Activated CD8-positive, alpha-beta memory T cell treated with anti-CD3 and anti-CD28 coated beads for 48 hours (primary cell): ENCODE measurements around the gene FOXO6.

Experiments used
- DNase-seq, 3 experiments: peaks; one replicate each; pipeline ENCODE4 v3.0.0-alpha.2; 2020; ENCODE audit warnings: low read depth in 2 of 3, low spot score in 2 of 3

Gene FOXO6

DNA sequence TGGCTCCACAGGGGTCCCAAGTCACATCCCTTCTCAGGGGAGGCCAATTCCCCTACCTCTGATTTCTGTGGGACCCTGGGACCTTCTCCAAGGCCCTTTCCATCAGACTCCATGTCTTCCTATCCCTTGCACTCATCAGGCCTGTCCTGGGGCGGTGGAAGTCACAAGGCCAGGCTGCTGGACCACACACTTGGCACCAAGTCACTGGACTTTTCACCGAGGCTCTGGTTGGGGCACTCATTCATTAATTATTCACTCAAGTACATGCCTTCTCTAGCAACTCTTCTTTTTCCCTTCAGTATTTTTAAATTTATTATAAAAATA is 11.2 kb upstream of the FOXO6 start:
- DNase-seq = no peak

DNA sequence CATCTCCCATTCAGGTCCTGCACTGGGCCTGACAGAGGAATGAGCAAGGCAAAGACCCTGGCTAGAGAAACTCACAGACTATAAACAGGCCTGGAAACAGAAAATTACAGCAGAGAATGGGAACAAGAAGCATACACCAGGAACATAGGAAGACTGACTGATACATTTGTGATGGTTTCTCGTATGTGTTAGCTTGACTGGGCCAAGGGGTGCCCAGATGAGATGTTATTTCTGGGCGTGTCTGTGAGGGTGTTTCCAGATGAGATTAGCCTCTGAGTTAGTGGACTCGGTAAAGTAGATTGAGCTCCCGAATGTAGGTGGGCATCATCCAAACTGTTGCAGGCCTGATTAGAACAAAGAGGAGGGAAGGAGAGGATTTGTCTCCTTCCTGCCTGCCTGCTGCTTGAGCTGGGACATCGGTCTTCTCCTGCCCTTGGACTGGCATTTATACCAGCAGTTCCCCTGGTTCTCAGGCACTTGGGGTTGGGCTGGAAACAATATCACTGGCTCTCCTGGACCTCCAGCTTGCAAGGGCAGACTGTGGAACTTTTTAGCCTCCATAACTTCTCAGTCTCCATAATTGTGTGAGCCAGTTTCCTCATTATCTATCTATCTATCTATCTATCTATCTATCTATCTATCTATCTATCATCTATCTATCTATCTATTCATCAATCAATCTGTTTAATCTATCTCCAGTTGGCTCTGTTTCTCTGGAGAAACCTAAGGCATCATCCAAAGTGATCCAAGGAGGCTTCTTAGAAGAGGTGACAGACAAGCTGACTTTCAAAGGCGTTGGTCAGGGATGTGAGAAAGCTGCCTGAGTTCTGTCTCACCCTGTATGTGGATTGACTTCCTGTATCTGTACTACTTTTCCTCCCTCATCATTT is 9.7 kb upstream of the FOXO6 start:
- no peak for DNase-seq

DNA sequence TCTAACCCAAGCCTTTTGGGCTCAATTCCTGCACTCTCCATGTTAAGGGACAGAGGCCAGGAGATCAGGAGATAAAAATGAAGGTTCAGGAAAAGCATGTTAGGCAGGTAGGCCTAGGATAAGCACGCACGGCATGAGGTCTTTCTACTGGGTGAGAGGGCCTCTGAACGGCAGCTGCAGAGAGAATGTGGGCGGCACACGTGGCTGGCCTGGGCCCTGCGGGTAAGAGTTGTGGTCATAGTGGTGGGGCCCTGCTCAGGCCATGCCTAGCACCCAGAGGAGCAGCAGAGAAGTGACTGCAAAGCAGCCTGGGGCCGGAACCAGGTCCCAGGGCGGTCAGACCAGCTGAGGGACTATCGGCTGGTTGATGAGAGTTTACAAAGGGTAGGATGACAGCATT is 7.5 kb upstream of the FOXO6 start:
- DNase-seq = no peak

DNA sequence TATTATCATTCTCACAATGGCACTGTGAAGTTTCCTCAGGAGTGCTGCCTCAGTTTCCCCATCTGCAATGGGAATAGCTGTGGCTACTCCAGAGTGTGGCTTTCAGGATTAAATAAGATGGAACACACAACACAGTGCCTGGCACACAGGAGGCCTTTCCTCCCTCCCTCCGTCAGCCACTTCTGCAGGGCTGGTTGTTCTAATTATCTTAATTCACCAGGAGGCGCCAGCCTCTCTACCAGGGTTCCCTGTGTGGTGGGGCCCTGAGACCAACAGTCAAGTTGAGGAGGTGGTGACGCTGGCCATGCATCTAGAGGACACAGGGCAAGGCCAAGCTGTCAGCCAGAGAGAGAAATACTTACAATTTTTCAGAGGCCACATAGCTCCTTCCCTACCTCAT is 6.3 kb upstream of the FOXO6 start:
- no peak for DNase-seq

DNA sequence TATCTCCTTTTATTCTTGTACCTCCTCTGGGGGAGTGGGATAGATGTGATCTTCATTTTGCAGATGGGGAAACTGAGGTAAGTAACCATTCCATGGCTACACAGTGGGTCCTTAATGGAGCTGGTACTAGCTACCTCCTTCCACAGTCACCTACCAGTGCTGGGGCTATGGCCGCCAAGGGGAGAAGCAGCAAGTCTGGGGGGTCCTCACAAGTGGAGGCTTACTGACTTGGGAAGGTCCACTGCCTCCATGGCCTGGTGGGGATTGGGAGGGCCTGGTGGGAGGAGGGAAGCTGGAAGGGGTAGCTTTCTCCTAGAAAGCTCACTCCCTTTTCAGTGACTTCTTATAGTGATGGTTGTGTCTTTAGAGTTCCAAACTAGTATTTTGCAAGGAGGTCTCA is 5.9 kb upstream of the FOXO6 start:
- no peak for DNase-seq

DNA sequence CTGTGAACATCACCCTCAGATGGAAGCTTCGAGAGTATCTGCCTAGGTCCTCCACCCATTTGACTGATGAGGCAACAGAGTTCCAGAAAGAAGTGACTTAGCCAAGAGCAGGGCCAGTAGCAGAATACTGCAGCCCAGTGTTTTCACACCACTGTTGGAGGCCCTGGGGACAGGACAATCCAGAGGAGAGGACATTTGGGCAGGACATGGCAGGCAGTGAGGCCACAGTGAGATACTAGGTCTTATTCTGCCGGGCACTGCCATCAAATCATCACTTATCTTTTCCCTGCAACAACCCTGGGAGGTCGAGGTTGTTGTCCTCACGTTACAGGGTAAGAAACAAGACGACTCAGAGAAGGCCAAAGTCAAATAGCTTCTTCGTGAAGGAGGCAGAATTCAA is 5.5 kb upstream of the FOXO6 start:
- DNase-seq = no peak

DNA sequence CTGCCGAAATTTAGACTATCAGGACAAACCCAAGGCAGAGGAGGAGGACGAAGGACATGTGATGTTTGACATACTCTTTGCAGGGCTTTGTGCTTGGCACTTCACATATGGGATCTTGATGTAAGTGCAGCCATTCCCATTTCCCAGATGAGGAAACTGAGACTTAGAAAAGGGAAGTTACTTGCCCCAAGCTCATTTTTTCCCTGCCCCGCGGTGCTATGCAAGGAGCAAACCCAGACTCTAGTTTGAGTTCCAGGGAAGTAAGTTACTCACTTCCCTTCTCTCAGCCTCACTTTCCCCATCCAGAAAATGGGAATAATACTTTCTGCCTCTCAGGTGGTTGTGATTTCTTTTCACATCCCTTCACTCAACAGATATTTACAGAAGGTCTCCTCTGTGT is 4.5 kb upstream of the FOXO6 start:
- DNase-seq = no peak

DNA sequence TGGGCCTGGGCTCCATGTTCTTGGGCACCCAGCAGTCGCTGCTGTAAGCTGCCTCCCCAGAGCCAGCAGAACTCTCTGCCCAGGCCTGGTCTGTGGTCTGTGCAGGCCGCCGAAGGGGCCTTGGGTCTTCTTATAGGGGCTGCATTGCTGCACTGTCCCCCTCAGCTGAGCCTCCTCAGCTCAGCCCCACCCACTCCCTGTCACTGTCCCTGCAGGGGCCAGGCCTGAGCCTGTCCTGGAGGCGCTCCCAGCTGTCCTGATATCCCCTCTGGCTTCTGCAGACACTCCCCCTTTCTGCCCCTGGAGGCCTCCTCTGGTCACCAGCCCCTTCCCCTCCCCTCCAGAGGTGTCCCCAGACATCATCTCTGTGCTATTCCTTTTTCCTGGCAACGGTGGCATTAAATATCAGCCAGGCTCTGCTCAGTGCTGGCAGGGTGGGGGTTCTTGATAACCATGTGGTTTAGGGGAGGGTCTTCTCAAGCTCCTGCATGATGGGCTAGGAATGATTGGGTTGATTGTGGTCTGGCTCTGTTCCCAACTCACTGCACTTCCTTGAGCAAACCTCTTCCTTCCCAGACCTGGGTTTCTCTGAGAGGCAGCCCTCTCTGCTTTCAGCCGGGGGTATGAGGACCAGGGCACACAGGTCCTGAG is 3.7 kb upstream of the FOXO6 start:
- no peak for DNase-seq

DNA sequence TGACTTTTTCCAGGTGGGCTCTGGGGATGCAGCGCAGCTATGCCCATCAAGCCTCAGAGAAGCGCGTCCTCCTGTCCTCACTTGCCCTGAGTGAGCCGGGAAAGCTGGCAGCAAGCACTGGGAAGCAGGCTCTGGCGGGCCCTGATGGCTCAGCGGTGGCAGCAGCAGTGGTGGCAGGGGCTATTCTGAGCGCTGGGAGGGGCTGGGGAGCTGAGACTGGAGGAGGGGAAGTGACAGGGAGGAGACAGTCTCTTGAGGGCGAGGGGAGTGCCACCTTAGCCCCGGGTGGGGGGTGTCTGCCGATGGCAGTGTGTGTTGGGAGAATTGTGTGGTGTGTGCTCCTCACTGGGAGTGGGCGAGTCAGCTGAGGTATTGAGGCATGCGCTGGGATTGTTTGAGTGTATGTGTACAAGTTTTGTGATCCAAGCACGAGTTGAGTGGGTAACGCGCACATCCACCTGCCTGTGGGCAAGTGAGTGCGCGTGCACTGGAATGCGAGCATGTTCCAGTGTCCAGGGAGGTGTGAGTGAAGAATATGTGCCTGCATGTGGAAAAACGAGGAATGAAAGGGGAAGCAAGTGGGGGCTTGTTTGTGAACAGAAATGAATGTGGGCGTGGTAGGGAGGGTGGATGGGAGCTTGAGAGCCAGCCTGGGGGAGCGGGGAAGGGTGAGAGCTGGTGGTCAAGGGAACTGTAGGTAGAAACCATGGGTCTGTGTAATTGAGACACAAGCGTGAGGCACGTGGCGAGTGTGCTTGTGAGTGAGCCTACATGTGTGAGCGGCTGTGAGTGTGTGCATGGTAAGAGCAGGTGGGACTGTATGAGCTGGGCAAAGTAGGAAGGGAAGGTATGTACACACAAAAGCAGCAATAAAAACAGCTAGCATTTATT is 2.9 kb upstream of the FOXO6 start:
- no peak for DNase-seq

DNA sequence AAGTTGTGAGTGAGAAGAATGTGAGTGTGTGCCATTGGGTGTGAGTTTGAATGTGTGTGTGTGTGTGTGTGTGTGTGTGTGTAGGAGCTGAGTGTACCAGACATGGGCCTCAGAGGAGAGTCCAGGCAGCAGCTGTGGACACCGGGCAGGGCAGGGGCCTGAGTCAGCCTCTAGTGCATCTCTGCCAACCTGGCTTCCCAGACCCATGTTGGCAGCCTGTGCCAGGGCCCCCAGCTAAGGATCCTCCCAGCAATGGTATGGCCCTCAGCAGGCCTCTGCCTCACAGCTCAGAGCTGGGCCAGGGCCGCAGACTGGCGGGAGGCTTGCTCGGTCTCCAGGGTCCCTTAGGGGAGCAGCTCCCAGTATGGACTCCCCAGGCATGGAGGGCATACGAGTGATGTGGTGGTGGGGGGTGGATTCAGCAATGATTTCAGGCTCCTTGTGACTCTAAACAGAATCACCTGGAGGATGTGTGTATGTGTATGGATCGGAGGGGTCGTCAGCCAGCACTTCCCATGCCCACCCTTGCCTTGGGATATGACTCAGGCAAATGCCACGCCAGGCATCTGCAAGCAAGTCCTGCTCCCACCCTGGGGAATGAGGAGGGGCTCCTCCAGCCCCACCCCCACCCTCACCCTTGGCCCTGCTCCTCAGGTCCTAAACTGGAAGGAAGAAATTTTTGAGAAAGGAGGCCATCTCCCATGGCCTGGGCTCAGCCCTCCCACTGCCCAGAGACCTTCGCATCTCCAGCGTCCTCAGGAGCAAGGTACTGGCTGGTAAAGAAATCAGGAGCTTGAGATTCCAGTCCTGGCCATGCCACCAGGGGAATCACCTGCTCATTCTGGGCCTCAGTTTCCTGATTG is 1.8 kb upstream of the FOXO6 start:
- no peak for DNase-seq

DNA sequence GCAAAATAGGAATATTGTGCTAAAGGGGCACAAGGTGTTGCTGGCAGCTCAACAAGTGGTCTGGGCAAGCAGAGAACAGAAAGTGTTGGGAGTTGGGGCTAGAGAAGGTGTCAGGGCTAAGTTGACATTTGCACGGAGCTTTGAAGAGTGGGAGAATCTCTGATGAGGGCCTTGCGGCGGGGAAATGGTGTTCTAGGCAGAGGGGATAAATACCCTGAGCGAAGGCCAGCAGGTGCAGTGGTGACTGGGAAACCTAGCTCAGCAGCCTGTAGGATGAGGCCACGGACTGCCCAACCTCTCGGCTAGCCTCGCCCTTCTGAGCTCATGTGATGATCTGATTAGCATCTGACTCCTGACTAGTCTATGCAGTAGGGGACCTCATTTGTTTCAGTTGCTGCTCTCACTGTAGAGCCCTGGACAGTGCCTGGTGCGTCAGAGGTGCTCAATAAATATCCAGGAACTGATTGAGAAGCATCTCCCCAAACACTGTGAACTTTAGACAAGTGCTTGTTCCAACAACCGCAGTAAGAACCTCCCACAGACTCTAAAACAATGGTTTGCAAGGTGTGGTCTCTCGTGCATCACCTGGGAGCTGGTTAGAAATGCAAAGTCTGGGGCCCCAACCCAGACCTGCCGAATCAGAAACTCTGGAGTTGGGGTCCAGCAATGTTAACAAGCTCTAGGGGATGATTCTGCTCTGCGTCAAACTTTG is 1.0 kb upstream of the FOXO6 start:
- DNase-seq = no peak

DNA sequence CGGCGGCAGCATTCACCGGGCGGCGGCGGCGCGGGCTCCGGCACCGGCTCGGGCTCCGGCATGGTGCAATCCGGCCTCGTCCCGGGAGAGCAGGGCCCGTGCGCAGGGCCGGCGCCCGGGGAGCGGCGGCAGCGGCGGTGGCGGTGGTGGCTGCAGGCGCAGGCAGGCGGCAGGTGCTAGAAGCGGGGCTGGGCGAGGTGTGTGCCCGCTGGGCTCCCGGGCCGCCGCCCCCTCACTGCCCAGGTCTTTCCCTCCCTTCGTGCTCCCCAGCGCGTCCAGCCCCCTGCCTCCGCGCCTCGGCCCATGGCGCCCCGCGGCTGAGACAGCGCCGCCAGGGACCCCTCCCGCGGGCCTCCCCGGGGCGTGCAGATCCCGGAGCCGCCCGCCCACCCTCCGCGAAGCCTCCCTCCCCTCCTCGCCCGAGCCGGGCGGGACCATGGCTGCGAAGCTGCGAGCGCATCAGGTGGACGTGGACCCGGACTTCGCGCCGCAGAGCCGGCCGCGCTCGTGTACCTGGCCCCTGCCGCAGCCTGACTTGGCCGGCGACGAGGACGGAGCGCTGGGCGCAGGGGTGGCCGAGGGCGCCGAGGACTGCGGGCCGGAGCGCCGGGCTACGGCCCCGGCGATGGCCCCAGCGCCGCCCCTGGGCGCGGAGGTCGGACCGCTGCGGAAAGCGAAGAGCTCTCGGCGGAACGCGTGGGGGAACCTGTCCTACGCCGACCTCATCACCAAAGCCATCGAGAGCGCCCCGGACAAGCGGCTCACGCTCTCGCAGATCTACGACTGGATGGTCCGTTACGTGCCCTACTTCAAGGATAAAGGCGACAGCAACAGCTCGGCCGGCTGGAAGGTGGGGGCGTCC is 492 bp downstream of the FOXO6 start:
- DNase-seq = no peak

DNA sequence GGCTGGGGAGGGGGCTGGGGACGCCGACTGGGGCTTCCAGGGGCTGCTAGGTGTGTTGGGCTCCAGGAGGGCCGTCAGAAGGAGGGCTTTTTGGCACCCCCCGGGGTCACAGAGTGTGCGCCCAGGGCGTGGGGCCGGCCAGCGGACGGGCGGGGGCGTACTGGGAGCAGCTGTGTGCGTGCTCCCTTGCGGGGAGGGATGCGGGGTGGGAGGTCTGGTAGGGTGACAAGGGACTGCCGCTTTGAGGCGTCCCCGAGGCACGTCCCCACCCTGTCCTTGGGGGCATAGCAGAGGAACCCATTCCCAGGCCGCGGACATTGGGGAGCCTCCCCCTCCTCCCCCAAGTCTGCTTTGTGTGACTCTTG is 1.1 kb downstream of the FOXO6 start:
- no peak for DNase-seq

DNA sequence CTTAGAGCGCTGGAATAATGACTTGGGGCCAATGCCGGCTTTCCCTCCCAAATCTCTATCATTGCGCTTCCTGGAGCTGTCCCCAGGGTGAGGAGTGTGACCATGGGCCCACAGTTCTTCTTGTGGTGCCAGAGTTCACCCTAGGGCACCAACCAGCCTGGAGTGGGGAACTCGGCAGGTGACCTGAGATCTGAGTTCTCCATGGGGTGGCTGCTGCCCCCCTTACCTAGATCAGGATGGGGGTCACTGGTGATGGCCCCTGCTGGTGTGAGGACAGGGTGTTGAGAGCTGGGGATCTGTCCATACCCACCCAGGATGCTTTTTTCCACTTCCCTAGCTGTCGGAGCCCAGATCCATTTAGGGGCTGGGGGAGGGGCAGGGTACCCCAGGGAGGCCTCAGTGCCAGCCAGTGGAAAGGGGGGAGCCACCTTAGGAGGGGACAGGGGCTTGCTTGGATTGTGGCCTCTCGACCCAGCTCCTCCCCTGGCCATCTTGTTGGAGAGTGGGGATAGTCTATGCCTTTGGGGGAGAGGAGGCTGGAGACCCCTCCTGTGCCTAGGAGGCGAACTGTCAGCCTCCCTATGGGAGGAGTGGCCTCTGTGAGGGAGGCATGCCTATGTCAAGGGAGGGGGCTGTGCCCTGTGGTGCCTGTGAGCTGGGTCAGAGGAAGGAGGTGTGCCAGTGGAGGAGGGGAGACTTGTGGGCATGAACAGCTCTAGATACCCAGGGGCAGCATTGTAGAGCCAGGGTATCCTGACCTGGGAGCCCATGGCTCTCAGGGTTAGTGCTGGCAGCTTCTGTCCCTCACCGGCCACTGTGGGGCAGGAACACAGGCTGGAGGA is 1.7 kb downstream of the FOXO6 start:
- no peak for DNase-seq

DNA sequence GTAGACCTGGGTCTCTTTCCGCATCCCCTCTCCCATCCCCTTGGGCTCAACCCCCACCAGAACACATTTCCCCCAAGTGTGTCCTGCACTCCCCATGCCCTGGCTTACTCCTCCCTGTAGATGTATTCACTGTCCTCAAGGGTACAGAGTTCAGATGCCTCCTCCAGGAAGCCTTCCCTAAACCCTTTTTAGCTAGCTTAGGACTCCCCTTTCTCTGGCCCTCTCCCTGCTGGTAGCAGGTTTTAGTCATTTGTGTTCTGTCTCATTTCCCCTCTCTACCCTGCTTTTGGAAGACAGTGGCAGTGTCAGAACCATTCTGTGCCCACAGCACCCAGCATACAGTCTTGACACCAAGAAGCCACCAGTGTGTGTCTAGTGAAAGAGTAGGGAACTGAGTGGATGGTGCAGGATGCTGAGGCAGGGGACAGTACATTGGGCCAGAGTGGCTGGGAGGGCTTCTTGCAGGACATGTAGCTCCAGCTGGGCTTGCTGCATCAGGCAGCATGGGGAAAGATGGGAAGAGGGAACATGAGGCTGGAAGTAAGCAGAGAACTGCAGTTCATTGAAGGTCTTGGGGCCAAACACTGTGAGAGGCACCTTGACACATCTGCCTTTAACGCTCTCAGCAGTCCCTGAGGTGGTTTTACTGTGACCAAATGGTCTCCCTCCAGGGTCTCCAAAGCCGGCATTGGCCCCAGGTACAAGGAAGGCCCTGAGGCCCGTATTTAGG is 2.5 kb downstream of the FOXO6 start:
- DNase-seq = no peak

DNA sequence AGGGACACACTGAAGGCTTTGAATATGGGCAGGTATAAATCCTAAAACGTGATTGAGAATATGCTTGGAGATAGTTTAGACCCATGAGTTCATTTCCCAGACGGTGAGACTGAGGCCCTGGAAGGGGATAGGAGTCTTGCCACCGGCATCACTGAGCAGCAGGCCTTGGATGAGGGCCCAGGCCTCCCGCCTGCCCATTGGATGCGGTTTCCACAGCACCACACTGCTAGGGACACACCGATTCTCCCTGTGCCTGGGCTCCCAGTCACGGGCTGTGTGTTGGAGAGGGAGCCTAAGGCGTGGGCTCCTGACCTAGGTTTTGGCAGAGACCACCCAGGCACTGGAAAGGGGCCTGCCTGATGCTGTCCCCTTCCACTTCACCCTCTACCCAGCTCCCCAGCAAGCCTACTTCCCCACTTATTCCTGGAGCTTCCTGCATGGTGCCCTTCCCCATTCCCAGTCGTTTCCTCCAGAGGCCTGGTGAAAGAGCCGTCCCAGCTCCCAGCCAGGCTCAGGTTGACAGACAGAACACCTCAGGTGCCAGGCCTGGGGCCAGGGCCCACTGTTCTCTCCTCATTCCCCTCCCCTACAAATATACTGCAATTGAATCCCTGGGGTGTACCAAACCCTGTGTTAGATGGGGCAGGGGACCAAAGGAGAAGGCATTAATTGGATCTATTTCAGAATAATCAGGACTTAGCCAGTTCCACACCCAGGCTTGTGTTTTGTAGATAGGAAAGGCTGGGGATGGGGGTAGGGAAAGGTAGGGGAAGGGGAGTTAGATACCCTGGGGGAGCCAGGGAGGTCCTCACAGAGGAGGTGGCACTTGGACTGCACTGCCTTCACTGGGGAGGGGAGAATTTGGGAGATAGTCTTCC is 3.4 kb downstream of the FOXO6 start:
- DNase-seq = no peak

DNA sequence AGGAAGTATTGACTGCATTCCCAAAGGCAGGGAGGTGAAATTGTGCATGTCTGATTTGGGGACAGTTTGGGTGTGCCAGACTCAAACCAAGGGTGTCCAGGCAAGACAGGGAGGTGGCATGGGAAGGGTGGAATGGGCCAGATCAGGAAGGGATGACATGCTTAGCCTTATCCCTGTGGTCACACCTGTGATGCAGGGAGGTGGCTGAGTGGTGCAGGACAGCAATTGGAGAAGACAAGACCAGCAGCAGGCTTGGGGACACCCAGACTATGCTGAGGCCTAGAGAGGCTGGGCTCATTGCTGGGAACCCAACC is 4.0 kb downstream of the FOXO6 start:
- no peak for DNase-seq
